ENCODE results near the gene DNLZ. TPM values are rescaled to one million over a fixed set of nuclear protein-coding genes. Genes with fewer than 3 reads are reported as not detected.
A peak's percentile ranks its signal among the peaks of the same experiment; 100 is the strongest.

DNLZ gene
- total and polyA plus RNA-seq, 2 of the 4 experiments (the other 2 are of a cell fraction) = 2.0 to 11.4 TPM

- no peaks in the 10 kb centered on the region; a peak in 1 of 4 replicates for H3K79me1 ChIP-seq (ENCODE audit: low read depth in 1 of 2, low read length in 2 of 2)
- no peak for DNase-seq
- H3K27me3 ChIP-seq (ENCODE audit: control insufficient read depth, insufficient read depth, low read length) = no peaks in the 10 kb centered on the region
- H3K36me3 ChIP-seq (ENCODE audit: control insufficient read depth, insufficient read depth, low read length) = peaks cover 4% of the 10 kb centered on the region
- H4K91ac ChIP-seq (ENCODE audit: insufficient read depth, low read depth, low read length) = peak within 1 kb of the TSS; percentile 81
- H3K9me1 ChIP-seq (ENCODE audit: insufficient read depth, low read length) = peaks cover 9% of the 10 kb centered on the region
- POLR2A ChIA-PET (ENCODE audit: unreplicated experiment) = no interaction called here
- peak within 1 kb of the TSS; percentile 90 for H2BK120ac ChIP-seq (ENCODE audit: low read depth, low read length)
- peak within 1 kb of the TSS; percentile 44; the same call in 1 of the 3 replicates for H2BK15ac ChIP-seq (ENCODE audit: low read depth, low read length)
- H4K8ac ChIP-seq (ENCODE audit: low read depth in 2 of 2, low read length in 2 of 2) = peak within 1 kb of the TSS; percentile 97 to 99
- H2AK9ac ChIP-seq (replicated peaks; ENCODE audit: low read depth, low read length, poor library complexity) = peak within 1 kb of the TSS; percentile 90
- H3K14ac ChIP-seq (replicated peaks; ENCODE audit: low read depth, low read length) = peak within 1 kb of the TSS; percentile 53
- peak within 1 kb of the TSS; percentile 24 for H4K5ac ChIP-seq (ENCODE audit: low read depth, low read length)
- H2BK20ac ChIP-seq (ENCODE audit: low read depth, low read length) = no peak within 1 kb of the TSS
- peak within 1 kb of the TSS; percentile 90 for H2AFZ ChIP-seq (replicated peaks; ENCODE audit: low read length, poor library complexity)
- H3K9ac ChIP-seq (ENCODE audit: low read depth, low read length) = peak within 1 kb of the TSS; percentile 26
- no peaks in the 10 kb centered on the region for H3K9me3 ChIP-seq (ENCODE audit: control insufficient read depth, insufficient read depth, low read length)
- H4K20me1 ChIP-seq (ENCODE audit: insufficient read depth, low read length) = no peaks in the 10 kb centered on the region
- in situ Hi-C loops (cut with MboI; ENCODE audit: low sequenced_read_pairs) = no loop called here
- CTCF ChIA-PET = interaction anchor here (1.5 kb wide), 2 partner anchors 10 to 12 kb away, joined by 3 to 8 read pairs; partner anchors contain the start of gene DNLZ
- dilution Hi-C loops (cut with HindIII; ENCODE audit: low sequenced_read_pairs, unreplicated experiment) = no loop called here
- H3K4me3 ChIP-seq (ENCODE audit: insufficient read depth, low read depth, low read length) = no peak within 1 kb of the TSS
- peaks cover 15% of the 10 kb centered on the region for H3K4me1 ChIP-seq (ENCODE audit: control insufficient read depth, insufficient read depth, low read length)
- H2BK5ac ChIP-seq (ENCODE audit: low read depth, low read length, poor library complexity, severe bottlenecking) = peak within 1 kb of the TSS; percentile 6
- TF ChIP-seq FOS (IDR thresholded peaks at IDR 0.05; ENCODE audit: low read depth, low read length) = no peak
- TF ChIP-seq SMC3 (IDR thresholded peaks at IDR 0.05; ENCODE audit: low read depth, low read length) = no peak
- no peak for TF ChIP-seq NFE2L2 (IDR thresholded peaks at IDR 0.05; ENCODE audit: low read depth, low read length)
- TF ChIP-seq CTCF (conservative IDR thresholded peaks at IDR 0.05; ENCODE audit: low read depth, low read length) = no peak
- intact Hi-C loops (cut with micrococcal nuclease) = no loop called here
- no peak for ATAC-seq (ENCODE audit: low read depth)
- no TSS peak for BruUV-seq (replicated peaks)
- WGBS, 2 experiments (ENCODE audit: extremely low coverage in 2 of 2, insufficient read length in 1 of 2) = 82% methylated on average over 19 of the region's 27 CpGs; no CpG with 5 or more reads in 1 of the 2 experiments
- H3K27ac ChIP-seq (ENCODE audit: insufficient read depth, low read length) = peak within 1 kb of the TSS; percentile 48
- peak within 1 kb of the TSS; percentile 6; the same call in 1 of the 2 replicates for H3K18ac ChIP-seq (ENCODE audit: low read depth, low read length)
- no peak within 1 kb of the TSS for H3K4me2 ChIP-seq (ENCODE audit: low read depth, low read length)
- H3K56ac ChIP-seq (ENCODE audit: extremely low read depth, insufficient read depth, low read length) = no peak within 1 kb of the TSS; the same call in 1 of the 2 replicates
- H2AK5ac ChIP-seq (ENCODE audit: low read depth, low read length) = peak within 1 kb of the TSS; percentile 81
- H3K23ac ChIP-seq (ENCODE audit: low read depth, low read length) = peak within 1 kb of the TSS; percentile 51; the same call in 1 of the 2 replicates
- peak within 1 kb of the TSS; percentile 98 for H3K4ac ChIP-seq (ENCODE audit: low read depth, low read length)
Observed at GRCh38 chr9:136373300-136374182, 10.0 kb upstream of the DNLZ start, which contains the start of gene CARD9. Gene CARD9, minus strand, starts transcription at chr9:136373669. Its CDS starts 1,591 bp downstream, at chr9:136372078.
